Activated T-helper 1 cell treated with anti-CD3 and anti-CD28 coated beads, Interleukin-12 subunit alpha, Interleukin-12 subunit beta, Interleukin-2, Interleukin-4 antibody, amounts not matched to agents 30 ng/mL and 10 ng/mL and 1 ng/mL, durations not matched to agents 14 hours and 24 hours and 36 hours (primary cell): ENCODE results near the gene OTUB1. TPM values are rescaled to one million over a fixed set of nuclear protein-coding genes. Genes with fewer than 3 reads are reported as not detected.
A peak's percentile ranks its signal among the peaks of the same experiment; 100 is the strongest.

Source experiments
- DNase-seq: peaks from one replicate; pipeline ENCODE4 v3.0.0; 2021; ENCODE audit warnings: low spot score
- H3K27ac Mint-ChIP-seq: one replicate; pipeline ENCODE4 v1.8.0; 2021; ENCODE audit warnings: mild to moderate bottlenecking, mixed read lengths
- H3K27me3 Mint-ChIP-seq: one replicate; pipeline ENCODE4 v1.8.0; 2022; ENCODE audit warnings: mild to moderate bottlenecking, moderate library complexity, mixed read lengths; ENCODE audit not compliant: insufficient read depth
- H3K36me3 Mint-ChIP-seq: one replicate; pipeline ENCODE4 v1.8.0; 2021; ENCODE audit warnings: low read depth, mixed read lengths
- H3K4me1 Mint-ChIP-seq: one replicate; pipeline ENCODE4 v1.8.0; 2021; ENCODE audit warnings: low read depth, mixed read lengths
- H3K4me3 Mint-ChIP-seq: one replicate; pipeline ENCODE4 v1.8.0; 2021; ENCODE audit warnings: mild to moderate bottlenecking, moderate library complexity, mixed read lengths
- H3K9me3 Mint-ChIP-seq: one replicate; pipeline ENCODE4 v1.8.0; 2021; ENCODE audit warnings: mixed read lengths
- intact Hi-C: fragments of 100-400 bp; cut with micrococcal nuclease; formaldehyde crosslinking; loops from one replicate; pipeline ENCODE4 v1.15.1; 2024
- total RNA-seq: library from RNA; stranded (reverse); gene quantifications from 2 replicates; pipeline ENCODE4 v1.2.3, GENCODE V29; 2022

OTUB1 gene
- total RNA-seq, 1 donor from 2014 or later: 104 TPM

DNA sequence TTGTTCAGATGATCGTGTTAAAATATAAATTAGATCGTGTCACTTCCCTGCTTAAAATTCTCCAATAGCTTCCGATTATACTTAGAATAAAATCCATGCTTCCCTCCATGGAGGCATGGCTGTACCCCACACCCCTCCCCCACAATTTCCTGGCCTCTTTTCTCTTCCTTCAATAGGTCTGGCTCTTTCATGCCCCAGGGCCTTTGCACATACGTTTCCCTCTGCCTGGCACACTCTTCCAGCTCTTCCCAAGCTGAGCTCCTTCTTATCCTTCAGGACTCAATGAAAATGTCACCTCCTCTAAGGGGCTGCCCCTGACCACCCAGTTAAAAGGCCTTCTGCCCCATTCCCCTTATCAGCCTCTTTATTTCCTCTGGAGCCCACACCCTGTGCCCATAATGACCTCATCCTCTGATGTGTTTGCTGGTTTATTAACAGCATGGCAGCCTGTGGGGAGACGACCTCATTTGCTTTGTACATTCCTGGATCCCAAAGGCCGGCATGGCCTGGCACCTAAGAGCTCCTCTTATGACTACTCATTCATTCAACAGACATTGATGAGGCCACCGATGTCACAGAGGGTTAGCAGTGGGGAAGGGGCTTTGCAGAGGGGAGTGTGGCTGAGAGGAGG lies 40.5 kb downstream of the OTUB1 start:
- Mint-ChIP-seq H3K4me1 (no peaks in the 10 kb centered on the region), H3K27ac (no peak overlapping the region), H3K27me3 (peaks cover 8% of the 10 kb centered on the region), H3K4me3 (no peak overlapping the region), H3K36me3 (no peaks in the 10 kb centered on the region), H3K9me3 (no peaks in the 10 kb centered on the region)
- intact Hi-C loops: no loop called here
- no peak for DNase-seq

DNA sequence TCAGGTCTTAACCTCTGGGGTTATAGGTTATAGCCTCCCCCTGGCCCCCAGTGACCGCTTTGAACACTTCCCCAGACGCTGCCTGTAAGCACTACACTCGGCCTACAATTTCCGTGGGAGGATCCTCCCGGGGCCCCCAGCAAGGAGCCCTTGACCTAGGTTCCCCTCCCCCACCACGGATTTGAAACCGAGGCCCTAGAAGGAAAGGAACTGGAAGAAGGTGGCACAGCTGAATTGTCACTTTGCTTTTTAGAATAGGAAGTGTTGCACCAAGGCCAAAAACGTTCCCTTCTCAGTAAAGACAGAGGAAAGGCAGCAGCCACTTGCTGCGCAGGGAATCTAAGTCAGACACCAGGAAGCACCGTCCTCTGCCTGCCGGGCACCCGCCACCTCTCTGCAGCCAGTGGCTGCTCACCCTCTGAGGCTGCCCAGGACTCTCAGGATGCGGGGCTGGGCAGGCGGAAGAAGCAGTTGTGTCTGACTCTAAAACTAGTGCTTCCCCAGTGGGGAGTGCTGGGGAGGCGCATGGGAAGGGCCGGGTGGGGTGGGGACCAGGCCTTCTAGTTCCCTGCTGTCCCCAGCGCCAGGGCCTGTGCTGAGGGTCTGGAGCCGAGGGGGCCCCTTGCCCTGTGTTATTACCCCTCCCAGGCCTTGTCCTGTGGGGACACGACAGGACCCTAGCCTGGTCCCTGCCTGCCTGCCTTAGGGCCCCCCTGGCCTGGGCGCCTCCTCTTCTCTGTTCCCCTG lies 41.6 kb downstream of the OTUB1 start:
- H3K4me3 Mint-ChIP-seq: no peak overlapping the region
- no peak overlapping the region for H3K27ac Mint-ChIP-seq
- no peak for DNase-seq
- no peaks in the 10 kb centered on the region for H3K36me3 Mint-ChIP-seq
- H3K4me1 Mint-ChIP-seq: no peaks in the 10 kb centered on the region
- H3K27me3 Mint-ChIP-seq: peaks cover 8% of the 10 kb centered on the region
- intact Hi-C loops: no loop called here
- H3K9me3 Mint-ChIP-seq: no peaks in the 10 kb centered on the region

DNA sequence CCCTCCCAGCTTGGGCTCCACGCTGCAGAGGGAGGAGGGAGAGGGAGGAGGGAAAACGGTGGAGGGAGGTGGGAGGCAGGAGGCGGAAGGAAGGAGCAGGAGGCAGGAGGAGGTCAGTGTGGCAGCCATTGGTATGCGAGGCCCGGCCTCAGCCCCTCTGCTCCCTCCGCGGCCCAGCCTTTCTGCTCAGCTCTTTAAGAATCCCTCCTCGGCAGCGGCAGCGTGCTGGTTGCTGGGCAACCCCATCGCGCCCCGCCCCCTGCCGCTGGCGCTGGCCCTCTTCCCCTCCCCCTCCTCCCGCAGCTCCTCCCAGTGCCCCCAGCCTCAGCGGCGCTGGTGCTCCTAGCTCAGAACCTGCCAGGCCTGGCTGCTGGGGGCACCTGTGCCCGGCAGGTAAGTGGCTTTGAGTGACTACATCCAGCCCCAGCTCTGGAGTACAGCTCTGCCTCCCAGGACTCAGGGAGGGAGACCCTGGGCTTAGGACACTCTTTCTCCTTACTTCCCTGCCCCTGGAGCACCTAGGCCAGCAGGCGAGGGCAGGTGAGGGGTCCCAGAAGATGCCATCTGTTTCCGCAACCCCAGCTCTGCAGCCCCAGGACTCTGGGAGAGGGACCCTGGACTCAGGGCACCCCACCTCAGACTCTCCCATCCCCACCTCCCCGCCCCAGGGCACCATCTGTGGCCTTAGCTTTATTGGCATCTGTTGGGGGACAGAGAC lies 42.3 kb downstream of the OTUB1 start:
- Mint-ChIP-seq H3K9me3 (no peaks in the 10 kb centered on the region), H3K4me3 (no peak overlapping the region), H3K27ac (no peak overlapping the region), H3K4me1 (no peaks in the 10 kb centered on the region), H3K36me3 (no peaks in the 10 kb centered on the region), H3K27me3 (peaks cover 10% of the 10 kb centered on the region)
- no peak for DNase-seq
- intact Hi-C loops: no loop called here

DNA sequence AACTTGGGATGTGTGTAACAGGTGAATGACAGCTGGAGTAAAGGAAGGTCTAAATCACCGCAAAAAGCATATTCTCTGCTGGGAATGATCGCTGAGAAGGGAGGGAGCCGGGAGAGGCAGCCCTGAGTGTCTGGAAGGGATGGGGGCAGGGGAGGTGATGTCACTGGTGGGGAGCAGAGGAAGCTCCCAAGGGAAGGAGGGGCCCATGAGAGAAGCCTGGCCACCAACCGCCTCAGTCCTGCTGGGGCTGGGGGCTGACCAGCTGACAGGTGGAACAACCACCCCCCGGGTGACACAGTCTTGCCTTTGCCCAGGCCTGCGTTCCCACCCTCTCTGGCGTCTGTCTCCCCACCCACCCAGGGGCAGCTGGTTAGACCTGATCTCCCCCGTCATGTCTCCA lies 43.5 kb downstream of the OTUB1 start:
- no peaks in the 10 kb centered on the region for H3K9me3 Mint-ChIP-seq
- intact Hi-C loops: no loop called here
- H3K36me3 Mint-ChIP-seq: no peaks in the 10 kb centered on the region

DNA sequence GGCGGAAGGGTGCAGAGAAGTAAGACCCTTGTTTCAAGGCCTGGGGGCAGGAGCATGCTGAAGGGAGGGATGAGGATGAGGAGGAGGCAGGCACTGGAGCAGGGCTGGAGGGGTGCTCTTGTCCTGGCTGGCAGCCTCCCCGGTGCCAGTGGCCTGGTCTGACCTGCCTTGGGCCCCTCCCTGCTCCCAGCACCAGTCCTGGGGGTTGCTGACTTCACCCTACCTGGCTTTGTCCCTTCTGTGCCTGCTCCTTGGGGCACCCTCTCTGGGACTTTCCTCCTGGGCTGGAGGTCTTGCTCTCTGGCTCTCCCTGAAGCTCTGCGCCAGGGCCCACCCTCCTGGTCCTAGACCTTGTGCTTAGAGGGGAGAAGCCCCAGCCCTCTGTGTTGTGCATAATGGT lies 44.8 kb downstream of the OTUB1 start:
- Mint-ChIP-seq H3K36me3 (no peaks in the 10 kb centered on the region), H3K27ac (no peak overlapping the region), H3K4me1 (no peaks in the 10 kb centered on the region), H3K27me3 (peaks cover 25% of the 10 kb centered on the region), H3K9me3 (no peaks in the 10 kb centered on the region), H3K4me3 (no peak overlapping the region)
- intact Hi-C loops: no loop called here
- no peak for DNase-seq

More for the DNA sequence above, 43.5 kb downstream of the OTUB1 start:
- no peak for DNase-seq
- Mint-ChIP-seq H3K4me1 (no peaks in the 10 kb centered on the region), H3K4me3 (no peak overlapping the region), H3K27me3 (peaks cover 19% of the 10 kb centered on the region), H3K27ac (no peak overlapping the region)

DNA sequence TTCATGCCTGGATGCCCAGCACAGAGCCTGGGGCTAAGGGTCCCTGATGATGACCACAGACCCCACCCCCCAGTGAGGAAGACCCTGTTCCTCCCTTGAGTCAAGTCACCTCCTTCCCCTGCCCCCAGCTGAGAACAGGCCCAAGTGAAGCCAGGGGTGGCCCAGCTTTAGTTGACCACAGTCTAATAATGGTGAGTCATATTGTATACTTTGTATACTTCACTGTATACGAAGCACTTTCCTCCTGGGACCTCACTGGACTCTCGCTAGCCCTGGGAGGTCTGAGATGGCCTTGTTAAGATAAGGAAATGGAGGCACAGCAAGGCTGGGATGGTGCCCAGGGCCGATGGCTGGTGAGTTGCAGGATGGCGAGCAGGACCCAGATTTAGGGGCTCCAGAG lies 45.8 kb downstream of the OTUB1 start:
- H3K36me3 Mint-ChIP-seq: no peaks in the 10 kb centered on the region
- no peaks in the 10 kb centered on the region for H3K4me1 Mint-ChIP-seq
- H3K4me3 Mint-ChIP-seq: no peak overlapping the region
- H3K27me3 Mint-ChIP-seq: peaks cover 25% of the 10 kb centered on the region
- DNase-seq: no peak
- no peaks in the 10 kb centered on the region for H3K9me3 Mint-ChIP-seq
- H3K27ac Mint-ChIP-seq: no peak overlapping the region
- intact Hi-C loops: no loop called here

DNA sequence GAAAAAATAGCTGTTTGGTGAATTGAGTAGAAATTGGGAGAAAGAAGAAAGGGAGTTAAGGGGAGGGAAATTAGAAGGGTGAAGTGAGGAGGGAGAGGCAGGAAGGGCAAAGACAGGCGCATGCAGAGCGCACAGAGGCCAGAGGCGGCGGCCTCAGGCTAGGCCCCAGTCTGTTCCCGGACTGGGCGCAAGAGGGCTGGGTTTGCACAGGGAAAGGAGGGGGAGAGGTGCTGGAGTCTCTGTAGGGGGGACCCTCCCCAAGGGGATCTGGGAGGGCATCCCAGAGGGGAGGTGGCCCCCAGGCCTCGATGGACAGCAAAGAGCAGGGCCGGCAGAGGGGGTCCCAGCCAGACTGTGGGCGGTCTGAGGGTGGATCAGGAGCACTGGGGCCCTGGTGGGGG lies 48.2 kb downstream of the OTUB1 start:
- Mint-ChIP-seq H3K27me3 (peaks cover 18% of the 10 kb centered on the region), H3K9me3 (no peaks in the 10 kb centered on the region), H3K4me3 (no peak overlapping the region), H3K4me1 (no peaks in the 10 kb centered on the region), H3K27ac (no peak overlapping the region), H3K36me3 (no peaks in the 10 kb centered on the region)
- intact Hi-C loops: no loop called here
- no peak for DNase-seq

DNA sequence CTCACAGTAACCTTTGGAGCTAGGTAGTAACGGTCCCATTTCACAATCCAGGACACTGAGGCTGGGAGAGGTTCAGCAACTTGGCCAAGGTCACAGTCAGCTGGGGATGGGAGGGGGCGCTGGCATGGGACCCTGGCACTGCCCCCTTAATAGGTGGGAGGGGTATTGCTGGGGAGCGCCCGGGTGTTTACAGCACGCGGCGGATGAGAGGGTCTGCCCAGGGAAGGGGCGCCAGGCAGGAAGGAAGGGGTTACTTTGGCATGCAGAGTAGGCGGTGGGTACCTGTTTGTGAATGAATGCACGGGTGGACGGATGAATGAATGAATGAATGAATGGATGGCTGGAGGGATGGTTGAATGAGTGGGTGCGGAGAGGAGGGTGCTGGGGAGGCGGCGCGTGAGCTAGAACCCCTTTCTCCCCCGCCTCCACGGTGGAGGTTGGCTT lies 48.9 kb downstream of the OTUB1 start:
- intact Hi-C loops: no loop called here
- peak overlapping the region; percentile 55 for H3K27ac Mint-ChIP-seq
- H3K4me1 Mint-ChIP-seq: no peaks in the 10 kb centered on the region
- peaks cover 18% of the 10 kb centered on the region for H3K27me3 Mint-ChIP-seq
- H3K36me3 Mint-ChIP-seq: no peaks in the 10 kb centered on the region
- DNase-seq: no peak
- H3K4me3 Mint-ChIP-seq: no peak overlapping the region
- H3K9me3 Mint-ChIP-seq: no peaks in the 10 kb centered on the region

DNA sequence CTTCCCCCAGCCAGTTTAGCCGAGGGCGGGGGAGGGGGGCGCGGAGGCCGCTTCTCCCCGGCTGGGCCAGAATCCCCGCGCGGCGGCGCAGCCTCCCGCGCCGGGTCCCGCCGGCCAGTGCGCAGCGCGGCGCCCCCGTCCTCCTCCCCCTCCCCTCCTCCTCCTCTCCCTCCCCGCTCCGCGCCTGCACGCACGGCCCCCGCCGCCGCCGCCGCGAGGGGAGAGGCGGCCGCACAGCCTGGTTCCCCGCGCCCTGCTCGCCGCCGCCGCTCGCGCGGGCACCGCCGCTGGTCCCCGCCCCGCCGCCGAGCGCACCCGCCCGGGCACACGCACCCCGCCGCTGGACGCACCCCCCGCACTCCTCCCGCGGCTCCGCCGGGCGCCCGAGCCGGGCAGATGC lies 49.3 kb downstream of the OTUB1 start, which contains the start of gene FLRT1:
Gene FLRT1, plus strand, starts transcription at position 356 of the 400 bp plus-strand sequence. CDS start 80,337 bp downstream, outside the sequence.
- intact Hi-C loops: no loop called here
- peak within 1 kb of the TSS; percentile 55 for H3K27ac Mint-ChIP-seq
- no peak within 1 kb of the TSS for H3K4me3 Mint-ChIP-seq

DNA sequence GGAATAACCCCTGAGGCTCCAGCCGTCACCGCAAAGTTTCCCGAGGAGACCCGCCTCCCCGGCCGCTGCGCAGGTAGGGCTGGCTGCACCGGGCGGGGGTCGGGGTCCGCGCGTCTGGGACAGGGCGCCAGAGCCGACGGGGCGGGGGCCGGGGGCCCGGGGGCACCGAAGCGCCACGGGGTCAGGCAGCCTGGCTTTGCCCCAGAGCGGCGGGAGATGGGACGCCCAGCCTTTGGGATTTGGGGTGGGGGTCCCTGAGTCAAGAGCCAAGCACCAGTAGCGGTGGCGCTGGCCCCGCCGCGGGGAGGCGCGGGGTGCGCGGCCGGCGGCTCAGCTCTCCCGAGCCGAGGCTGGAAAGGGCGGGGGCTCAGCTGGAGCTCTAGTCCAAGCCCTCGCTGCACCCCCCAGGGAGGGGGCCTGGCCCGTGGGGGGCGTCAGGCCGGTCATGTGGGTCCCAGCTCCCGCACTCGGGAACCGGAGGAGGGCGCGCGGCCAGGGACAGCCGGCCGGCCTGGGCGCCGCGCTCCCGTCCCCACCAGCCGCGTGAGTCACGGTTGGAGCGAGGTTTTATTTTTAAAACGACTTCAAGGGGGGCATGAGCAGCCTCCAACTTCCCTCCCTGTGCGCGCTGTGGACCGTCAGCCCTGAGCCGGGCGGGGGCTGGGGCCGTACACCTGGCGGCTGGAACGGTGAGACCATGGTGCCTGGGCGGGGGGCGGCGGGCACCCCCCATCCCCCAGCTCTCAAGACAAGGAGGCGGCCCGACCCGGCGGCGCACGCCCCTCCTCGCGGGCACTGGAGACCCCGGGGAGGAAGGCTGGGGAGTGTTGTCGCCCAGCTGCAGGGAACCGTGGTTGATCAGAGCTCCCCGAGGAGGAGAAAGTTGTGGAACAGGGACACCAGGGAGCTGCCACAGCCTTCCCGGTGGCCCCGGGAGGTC lies 50.1 kb downstream of the OTUB1 start:
- no peak for DNase-seq

More for the DNA sequence above, 49.3 kb downstream of the OTUB1 start, which contains the start of gene FLRT1:
- Mint-ChIP-seq H3K36me3 (no peaks in the 10 kb centered on the region), H3K4me1 (no peaks in the 10 kb centered on the region), H3K27me3 (peaks cover 18% of the 10 kb centered on the region), H3K9me3 (no peaks in the 10 kb centered on the region)
- no peak for DNase-seq

DNA sequence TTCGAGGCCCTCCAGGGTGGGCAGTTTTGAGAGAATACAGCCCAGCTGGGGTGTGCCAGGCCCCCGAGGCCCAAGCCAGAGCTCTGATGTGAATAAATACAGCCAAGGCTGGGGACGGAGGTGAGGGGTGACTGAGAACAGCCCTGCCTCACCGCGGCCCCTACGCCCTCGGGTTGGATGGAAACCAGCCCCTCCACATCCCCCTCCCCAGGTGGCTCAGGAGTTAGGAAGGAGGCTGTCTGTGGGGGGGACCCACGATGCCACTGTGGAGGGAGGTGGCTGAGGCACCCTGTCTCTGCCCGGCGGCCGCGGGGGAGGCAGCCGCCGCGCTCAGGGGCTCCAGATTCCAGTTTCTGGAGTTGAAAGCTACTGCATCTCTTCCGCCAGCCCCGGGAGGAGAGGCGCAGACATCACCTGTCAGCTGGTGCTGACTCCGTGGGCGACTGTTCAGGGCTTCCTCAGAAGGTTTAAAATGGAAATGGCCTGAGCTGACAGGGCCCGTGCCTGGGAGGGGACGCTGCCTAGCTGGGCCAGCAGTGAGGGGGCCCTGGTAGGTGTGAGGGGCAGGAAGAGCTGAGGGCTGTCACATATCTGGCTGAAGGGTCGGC lies 50.9 kb downstream of the OTUB1 start:
- H3K4me1 Mint-ChIP-seq: no peaks in the 10 kb centered on the region

More for the DNA sequence above, 50.1 kb downstream of the OTUB1 start:
- Mint-ChIP-seq H3K27me3 (peaks cover 18% of the 10 kb centered on the region), H3K27ac (no peak overlapping the region), H3K4me3 (no peak overlapping the region), H3K4me1 (no peaks in the 10 kb centered on the region), H3K9me3 (no peaks in the 10 kb centered on the region), H3K36me3 (no peaks in the 10 kb centered on the region)
- intact Hi-C loops: no loop called here

DNA sequence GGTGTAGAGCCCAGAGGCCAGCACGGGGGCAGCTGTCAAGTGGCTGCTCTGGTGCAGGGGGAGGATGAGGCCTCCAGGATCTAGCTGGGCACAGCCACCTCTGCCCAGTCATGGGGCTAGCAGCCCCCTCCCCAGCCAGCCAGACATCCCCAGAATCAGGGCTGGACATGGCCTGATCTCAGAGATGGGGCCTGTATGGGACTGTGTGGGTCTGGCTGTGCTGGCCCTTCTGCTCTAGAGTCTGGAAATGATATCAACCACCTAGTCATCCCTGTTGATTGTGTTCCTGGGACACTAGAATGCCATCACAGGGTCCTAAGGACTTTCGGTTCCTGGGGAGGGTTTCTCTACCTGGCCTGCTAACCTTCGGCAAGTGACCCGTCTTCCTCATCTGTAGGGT lies 52.3 kb downstream of the OTUB1 start:
- Mint-ChIP-seq H3K27ac (no peak overlapping the region), H3K9me3 (no peaks in the 10 kb centered on the region), H3K4me1 (no peaks in the 10 kb centered on the region), H3K4me3 (no peak overlapping the region), H3K36me3 (no peaks in the 10 kb centered on the region), H3K27me3 (peaks cover 15% of the 10 kb centered on the region)
- intact Hi-C loops: no loop called here
- no peak for DNase-seq

More for the DNA sequence above, 50.9 kb downstream of the OTUB1 start:
- Mint-ChIP-seq H3K9me3 (no peaks in the 10 kb centered on the region), H3K27me3 (peaks cover 18% of the 10 kb centered on the region), H3K4me3 (no peak overlapping the region), H3K36me3 (no peaks in the 10 kb centered on the region), H3K27ac (no peak overlapping the region)
- DNase-seq: no peak
- intact Hi-C loops: no loop called here
